ENCODE data around the gene DPEP2NB. TPM values are rescaled to one million over a fixed set of nuclear protein-coding genes. Genes with fewer than 3 reads are reported as not detected.
"Not testable (repeated sequence)": the region's sequence is repeated elsewhere in the genome, so short reads cannot be mapped to it uniquely, and the experiment has no call there.

DPEP2NB gene
- total RNA-seq, 2 experiments from 2014 or later: not detected

DNA sequence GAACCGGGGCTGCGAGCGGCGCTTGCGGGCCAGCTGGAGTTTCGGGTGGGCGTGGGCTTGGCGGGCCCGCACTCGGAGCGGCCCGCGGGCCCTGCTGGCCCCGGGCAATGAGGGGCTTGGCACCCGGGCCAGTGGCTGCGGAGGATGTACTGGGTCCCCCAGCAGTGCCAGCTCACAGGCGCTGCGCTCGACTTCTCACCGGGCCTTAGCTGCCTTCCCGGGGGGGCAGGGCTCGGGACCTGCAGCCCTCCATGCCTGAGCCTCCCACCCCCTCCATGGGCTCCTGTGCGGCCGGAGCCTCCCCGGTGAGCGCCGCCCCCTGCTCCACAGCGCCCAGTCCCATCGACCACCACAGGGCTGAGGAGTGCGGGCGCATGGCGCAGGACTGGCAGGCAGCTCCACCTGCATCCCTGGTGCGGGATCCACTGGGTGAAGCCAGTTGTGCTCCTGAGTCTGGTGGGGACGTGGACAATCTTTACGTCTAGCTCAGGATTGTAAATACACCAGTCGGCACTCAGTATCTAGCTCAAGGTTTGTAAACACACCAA is 17.4 kb downstream of the DPEP2NB start:
- ATAC-seq; H3K36me3 Mint-ChIP-seq (ENCODE audit: low read depth); H3K9me3 Mint-ChIP-seq; H3K27me3 Mint-ChIP-seq; DNase-seq; intact Hi-C loops (cut with micrococcal nuclease): not testable (repeated sequence)
- H3K27ac Mint-ChIP-seq: peak overlapping the region; percentile 82
- ChIA-PET CTCF (interaction anchor here (2.7 to 2.9 kb wide), 2 partner anchors 25 to 43 kb away, joined by 8 to 15 read pairs; partner anchors contain the start of genes DDX28 and DUS2), POLR2A (interaction anchor here (0.6 to 1.4 kb wide), 8 partner anchors 9 to 117 kb away, joined by 3 to 6 read pairs (median 4); partner anchors contain the start of genes DDX28 and DUS2)
- H3K4me1 Mint-ChIP-seq (ENCODE audit: low read depth): peaks cover 59% of the 10 kb centered on the region
- peak overlapping the region; percentile 63 for H3K4me3 Mint-ChIP-seq

DNA sequence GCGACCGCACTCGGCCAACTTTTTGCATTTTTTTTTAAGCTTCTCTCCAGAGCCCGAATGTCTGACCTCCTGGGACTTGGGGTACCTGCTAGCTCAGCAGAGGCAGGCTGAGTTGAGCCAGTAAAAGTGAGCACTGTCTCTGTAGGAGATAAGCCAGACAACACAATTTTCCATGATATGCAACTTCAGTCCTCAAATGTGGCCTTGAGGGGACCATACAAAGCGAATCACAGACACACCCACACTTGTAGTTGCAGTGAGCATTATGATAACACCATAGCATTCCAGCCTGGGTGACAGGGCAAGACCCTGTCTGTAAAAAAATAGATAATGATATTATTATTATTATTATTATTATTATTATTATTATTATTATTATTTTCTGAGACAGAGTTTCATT is 19.0 kb downstream of the DPEP2NB start:
- TF ChIP-seq, protein P1, sequence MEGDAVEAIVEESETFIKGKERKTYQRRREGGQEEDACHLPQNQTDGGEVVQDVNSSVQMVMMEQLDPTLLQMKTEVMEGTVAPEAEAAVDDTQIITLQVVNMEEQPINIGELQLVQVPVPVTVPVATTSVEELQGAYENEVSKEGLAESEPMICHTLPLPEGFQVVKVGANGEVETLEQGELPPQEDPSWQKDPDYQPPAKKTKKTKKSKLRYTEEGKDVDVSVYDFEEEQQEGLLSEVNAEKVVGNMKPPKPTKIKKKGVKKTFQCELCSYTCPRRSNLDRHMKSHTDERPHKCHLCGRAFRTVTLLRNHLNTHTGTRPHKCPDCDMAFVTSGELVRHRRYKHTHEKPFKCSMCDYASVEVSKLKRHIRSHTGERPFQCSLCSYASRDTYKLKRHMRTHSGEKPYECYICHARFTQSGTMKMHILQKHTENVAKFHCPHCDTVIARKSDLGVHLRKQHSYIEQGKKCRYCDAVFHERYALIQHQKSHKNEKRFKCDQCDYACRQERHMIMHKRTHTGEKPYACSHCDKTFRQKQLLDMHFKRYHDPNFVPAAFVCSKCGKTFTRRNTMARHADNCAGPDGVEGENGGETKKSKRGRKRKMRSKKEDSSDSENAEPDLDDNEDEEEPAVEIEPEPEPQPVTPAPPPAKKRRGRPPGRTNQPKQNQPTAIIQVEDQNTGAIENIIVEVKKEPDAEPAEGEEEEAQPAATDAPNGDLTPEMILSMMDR (IDR thresholded peaks at IDR 0.05): no peak

DNA sequence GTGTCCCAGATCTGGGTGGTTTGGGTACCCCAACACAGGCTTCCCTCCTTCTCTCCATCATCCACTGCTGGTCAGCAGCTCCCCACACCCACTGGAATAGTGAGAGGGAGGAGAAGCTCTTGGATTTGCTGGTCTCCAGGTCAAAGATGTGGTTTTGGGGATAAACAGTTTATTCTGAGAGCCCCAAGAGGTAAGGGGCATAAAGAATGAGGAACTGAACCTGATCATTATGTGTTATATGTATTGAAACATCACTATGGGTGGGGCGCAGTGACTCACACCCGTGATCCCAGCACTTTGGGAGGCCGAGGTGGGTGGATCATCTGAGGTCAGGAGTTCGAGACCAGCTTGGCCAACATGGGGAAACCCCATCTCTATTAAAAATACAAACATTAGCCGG is 20.3 kb downstream of the DPEP2NB start:
- DNase-seq (peak; percentile 80), ATAC-seq (no peak)
- Mint-ChIP-seq H3K36me3 (ENCODE audit: low read depth) (peaks cover 5% of the 10 kb centered on the region), H3K4me3 (no peak overlapping the region), H3K27ac (peak overlapping the region; percentile 82), H3K27me3 (no peaks in the 10 kb centered on the region), H3K9me3 (no peaks in the 10 kb centered on the region), H3K4me1 (ENCODE audit: low read depth) (peaks cover 60% of the 10 kb centered on the region)
- TF ChIP-seq, protein P1 (IDR thresholded peaks at IDR 0.05): no peak
- intact Hi-C loops (cut with micrococcal nuclease): no loop called here
- ChIA-PET POLR2A (interaction anchor here (0.6 to 1.1 kb wide), 6 partner anchors 10 to 153 kb away, joined by 3 read pairs; partner anchors contain the start of gene NFATC3), CTCF (interaction anchor here (0.8 to 2.3 kb wide), 5 partner anchors 8 to 235 kb away, joined by 3 to 22 read pairs (median 5); partner anchors contain the start of genes DDX28 and DUS2)

More for the DNA sequence above, 19.0 kb downstream of the DPEP2NB start:
- DNase-seq: no peak
- intact Hi-C loops (cut with micrococcal nuclease): no loop called here
- Mint-ChIP-seq H3K9me3 (no peaks in the 10 kb centered on the region), H3K4me1 (ENCODE audit: low read depth) (peaks cover 66% of the 10 kb centered on the region), H3K27ac (no peak overlapping the region), H3K36me3 (ENCODE audit: low read depth) (peaks cover 5% of the 10 kb centered on the region), H3K4me3 (no peak overlapping the region), H3K27me3 (no peaks in the 10 kb centered on the region)
- ATAC-seq: no peak
- POLR2A ChIA-PET: no interaction called here
- CTCF ChIA-PET: interaction anchor here (0.6 to 1.8 kb wide), 3 partner anchors 26 to 180 kb away, joined by 3 to 5 read pairs (median 3); no protein-coding TSS in a partner anchor

DNA sequence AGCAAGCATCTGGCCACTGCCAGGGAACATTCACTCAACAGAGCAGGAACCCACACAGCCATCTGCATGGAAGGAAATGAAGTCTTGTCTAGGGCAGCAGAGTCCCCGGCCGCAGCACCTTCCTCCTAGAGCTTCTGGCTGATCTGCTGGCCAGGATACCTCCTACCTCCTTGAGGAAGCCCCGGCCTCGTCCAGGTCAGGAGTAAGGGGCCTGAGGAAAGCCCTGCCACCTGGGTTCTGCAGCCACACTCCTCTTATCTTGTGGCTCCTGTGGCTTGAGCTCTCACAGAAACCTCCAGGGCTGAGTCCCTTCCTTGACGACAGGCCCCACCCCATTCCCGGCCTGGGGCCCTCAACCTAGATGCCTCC is 21.7 kb downstream of the DPEP2NB start:
- ATAC-seq: peak; percentile 22
- intact Hi-C loops (cut with micrococcal nuclease); H3K36me3 Mint-ChIP-seq (ENCODE audit: low read depth); H3K27me3 Mint-ChIP-seq; DNase-seq; H3K9me3 Mint-ChIP-seq: not testable (repeated sequence)
- Mint-ChIP-seq H3K4me3 (peak overlapping the region; percentile 75), H3K27ac (peak overlapping the region; percentile 98), H3K4me1 (ENCODE audit: low read depth) (peaks cover 46% of the 10 kb centered on the region)
- CTCF ChIA-PET: interaction anchor here (0.6 to 2.3 kb wide), 11 partner anchors 9 to 422 kb away, joined by 3 to 22 read pairs (median 4); partner anchors contain the start of genes DDX28 and DUS2
- POLR2A ChIA-PET: interaction anchor here (1.0 to 1.4 kb wide), 5 partner anchors 11 to 57 kb away, joined by 3 to 5 read pairs (median 4); partner anchors contain the start of genes DDX28, DUS2 and PSMB10

DNA sequence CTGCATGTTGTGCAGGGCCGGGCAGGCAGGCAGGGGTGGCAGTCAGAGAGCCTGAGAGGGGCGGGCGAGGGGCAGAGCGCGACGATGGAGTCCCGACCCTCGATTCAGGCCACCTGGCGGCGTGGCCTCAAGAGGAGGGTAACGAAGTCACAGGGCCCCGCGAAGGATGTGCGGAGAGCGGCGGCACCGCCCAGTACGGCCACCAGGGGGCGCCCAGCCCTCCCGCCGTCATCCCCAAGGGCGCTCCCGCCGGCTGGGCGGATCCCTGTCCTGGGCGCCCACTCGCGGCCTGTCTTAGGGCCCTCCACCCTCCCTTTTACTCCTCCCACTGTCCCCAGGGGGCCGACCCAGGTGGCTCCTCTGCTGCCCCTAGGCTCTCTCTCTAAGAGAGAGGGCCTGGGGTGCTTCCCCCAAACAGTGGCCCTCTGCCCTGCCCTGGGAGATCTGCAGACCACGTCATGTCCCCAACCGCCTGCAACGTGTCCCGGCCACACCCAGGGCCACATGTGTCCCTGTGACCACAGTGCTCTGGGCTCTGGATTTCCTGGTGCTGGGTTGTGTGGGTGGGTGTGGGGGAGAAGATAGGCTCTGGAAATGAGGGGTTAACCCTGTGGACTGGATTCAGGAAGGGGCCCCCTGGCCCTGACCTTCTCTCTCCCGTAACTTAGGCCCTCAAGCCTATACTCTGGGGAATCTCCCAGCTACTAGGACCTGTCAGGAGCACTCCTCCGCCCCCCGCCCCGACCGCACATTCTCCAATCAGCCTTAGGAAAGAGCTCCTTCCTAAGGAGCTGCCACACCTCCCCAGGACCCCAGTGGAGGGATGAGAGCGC is 22.3 kb downstream of the DPEP2NB start:
- CTCF ChIA-PET: interaction anchor here (0.6 to 2.5 kb wide), 12 partner anchors 9 to 423 kb away, joined by 3 to 22 read pairs (median 4); partner anchors contain the start of genes DDX28 and DUS2

More for the DNA sequence above, 22.3 kb downstream of the DPEP2NB start:
- TF ChIP-seq, protein P1 (IDR thresholded peaks at IDR 0.05): peak; percentile 97
- peak; percentile 84 for ATAC-seq
- Mint-ChIP-seq H3K4me3 (peak overlapping the region; percentile 75), H3K27ac (peak overlapping the region; percentile 98), H3K4me1 (ENCODE audit: low read depth) (peaks cover 40% of the 10 kb centered on the region), H3K27me3 (no peaks in the 10 kb centered on the region), H3K36me3 (ENCODE audit: low read depth) (peaks cover 2% of the 10 kb centered on the region), H3K9me3 (no peaks in the 10 kb centered on the region)
- peak; percentile 90 for DNase-seq
- intact Hi-C loops (cut with micrococcal nuclease): loop anchor here (1.0 kb wide), 1 partner anchor 47 kb away; no protein-coding TSS in a partner anchor
- POLR2A ChIA-PET: interaction anchor here (1.0 to 1.4 kb wide), 5 partner anchors 12 to 57 kb away, joined by 3 to 5 read pairs (median 4); partner anchors contain the start of genes DDX28, DUS2 and PSMB10

Data from activated CD8-positive, alpha-beta T cell treated with anti-CD3 and anti-CD28 coated beads for 36 hours (primary cell).